Ureter (tissue), 1 donor: ENCODE measurements around the gene EPC1. TPM values are rescaled to one million over a fixed set of nuclear protein-coding genes. Genes with fewer than 3 reads are reported as not detected.
"Not testable (repeated sequence)": the region's sequence is repeated elsewhere in the genome, so short reads cannot be mapped to it uniquely, and the experiment has no call there.

Source experiments
- DNase-seq: peaks from one replicate; pipeline ENCODE4 v3.0.0-alpha.2; 2020; ENCODE audit warnings: low spot score
- total RNA-seq: library from RNA; stranded (reverse); gene quantifications from one replicate; pipeline ENCODE4 v1.2.4, GENCODE V29; 2023
- donor health status: DM: yes; HTN: yes; CAD: no.

Gene EPC1
- total RNA-seq, 1 donor from 2014 or later, result 49.5 TPM

- DNase-seq, result no peak
These were observed 75.3 kb downstream of the EPC1 start for GRCh38 chr10:32271617-32272016.

GRCh38 chr10:32269343-32270100, 77.4 kb downstream of the EPC1 start:
- DNase-seq, result no peak

GRCh38 chr10:32268788-32269187, 78.2 kb downstream of the EPC1 start:
- no peak for DNase-seq

- no peak for DNase-seq
These were observed 80.0 kb downstream of the EPC1 start for GRCh38 chr10:32266979-32267378.

- DNase-seq, result no peak
These were observed 80.4 kb downstream of the EPC1 start for GRCh38 chr10:32266566-32266965.

- no peak for DNase-seq
These were observed 81.2 kb downstream of the EPC1 start for GRCh38 chr10:32265756-32266155.

GRCh38 chr10:32263300-32263699, 83.7 kb downstream of the EPC1 start:
- DNase-seq, result no peak

GRCh38 chr10:32259551-32259950, 87.4 kb downstream of the EPC1 start:
- DNase-seq, result no peak

- peak; percentile 60 for DNase-seq
These were observed 90.1 kb downstream of the EPC1 start for GRCh38 chr10:32256613-32257437.

- no peak for DNase-seq
These were observed 93.1 kb downstream of the EPC1 start for GRCh38 chr10:32253821-32254220.

- no peak for DNase-seq
These were observed 93.7 kb downstream of the EPC1 start for GRCh38 chr10:32253276-32253675.

- DNase-seq, result not testable (repeated sequence)
These were observed 96.5 kb downstream of the EPC1 start for GRCh38 chr10:32250489-32250888.

GRCh38 chr10:32246685-32247084, 100.3 kb downstream of the EPC1 start:
- DNase-seq, result no peak

GRCh38 chr10:32245760-32246159, 101.2 kb downstream of the EPC1 start:
- DNase-seq, result no peak

GRCh38 chr10:32244421-32245207, 102.3 kb downstream of the EPC1 start:
- no peak for DNase-seq

GRCh38 chr10:32244011-32244410, 102.9 kb downstream of the EPC1 start:
- DNase-seq, result no peak

GRCh38 chr10:32241946-32242345, 105.0 kb downstream of the EPC1 start:
- DNase-seq, result no peak

- DNase-seq, result no peak
These were observed 106.5 kb downstream of the EPC1 start for GRCh38 chr10:32240471-32240870.

GRCh38 chr10:32239769-32240168, 107.2 kb downstream of the EPC1 start:
- DNase-seq, result no peak

GRCh38 chr10:32237644-32238345, 109.2 kb downstream of the EPC1 start:
- no peak for DNase-seq

- no peak for DNase-seq
These were observed 112.5 kb downstream of the EPC1 start for GRCh38 chr10:32234471-32234870.

- not testable (repeated sequence) for DNase-seq
These were observed 113.6 kb downstream of the EPC1 start for GRCh38 chr10:32233375-32233774.
